Upper lobe of left lung (tissue), 6 donors: Measurements from ENCODE around the gene NXF1. TPM values are rescaled to one million over a fixed set of nuclear protein-coding genes. Genes with fewer than 3 reads are reported as not detected.

Source experiments
- ATAC-seq, 2 donors: fragments of 200-7000 bp; cut with Tn5 transposase; one replicate each; pipeline ENCODE4 v1.9.1; 2022; ENCODE audit warnings: mild to moderate bottlenecking in 2 of 2, moderate library complexity in 2 of 2; ENCODE audit not compliant: low FRiP score in 2 of 2
- DNase-seq, 2 donors: peaks; one replicate each; pipeline ENCODE4 v3.0.0-alpha.2; 2019 to 2020
- H3K27ac ChIP-seq, 4 donors: fragments of 200-600 bp; sonication (generic); one replicate each; pipeline ENCODE4 v1.5.1; 2016 to 2019
- H3K27me3 ChIP-seq, 4 donors: fragments of 200-600 bp; sonication (generic); one replicate each; pipeline ENCODE4 v1.5.1; 2017 to 2019
- H3K36me3 ChIP-seq, 4 donors: fragments of 200-600 bp; sonication (generic); one replicate each; pipeline ENCODE4 v1.5.1; 2016 to 2019
- H3K4me1 ChIP-seq, 4 donors: fragments of 200-600 bp; sonication (generic); one replicate each; pipeline ENCODE4 v1.5.1; 2018 to 2019
- H3K4me3 ChIP-seq, 4 donors: fragments of 200-600 bp; sonication (generic); one replicate each; pipeline ENCODE4 v1.5.1; 2017 to 2019; ENCODE audit warnings: mild to moderate bottlenecking in 2 of 4, moderate library complexity in 1 of 4
- H3K9me3 ChIP-seq, 4 donors: fragments of 200-600 bp; sonication (generic); one replicate each; pipeline ENCODE4 v1.5.1; 2018 to 2019
- CTCF ChIP-seq, 6 experiments: fragments of 450-650 bp in 4 of 6; fragments of 200-600 bp in 2 of 6; sonication (generic) in 2 of 6; IDR thresholded peaks; one replicate each; pipeline ENCODE4 v1.5.1; 2016 to 2019; ENCODE audit warnings: antibody characterized with exemption in 6 of 6
- EP300 ChIP-seq, 4 donors: sonication (generic); formaldehyde crosslinking; IDR thresholded peaks; one replicate each; pipeline ENCODE4 v1.5.1; 2017; ENCODE audit warnings: antibody characterized with exemption in 4 of 4, control low read depth in 2 of 4
- POLR2A ChIP-seq, 4 donors: fragments of 450-650 bp; IDR thresholded peaks; one replicate each; pipeline ENCODE4 v1.5.1; 2016 to 2017; ENCODE audit warnings: antibody characterized with exemption in 4 of 4, mild to moderate bottlenecking in 2 of 4
- POLR2AphosphoS5 ChIP-seq, 2 donors: sonication (generic); formaldehyde crosslinking; IDR thresholded peaks; one replicate each; pipeline ENCODE4 v1.5.1; 2017; ENCODE audit warnings: antibody characterized with exemption in 2 of 2
- WGBS, 2 donors: methylation state at CpG; one replicate each; pipeline ENCODE4 v1.1.5; 2017 to 2018; 5-methylcytosine and 5-hydroxymethylcytosine counted together
- total RNA-seq, 6 donors: library from RNA; depleted of rRNA in 4 of 6; stranded (reverse); fragments of >200 nt in 4 of 6; gene quantifications; one replicate each; pipeline versions ENCODE4 v1.1.0 to v1.2.1, GENCODE V29; 2016 to 2021
- donor health status: DM: no; HTN: no; CAD: no; lungs with moderate emphysema.
- donor health status: DM: no; HTN: yes; CAD: no; lungs with severe emphysema.

The NXF1 gene
- total RNA-seq, 6 donors from 2014 or later: 56.1 to 215 (median 81.2) TPM

DNA sequence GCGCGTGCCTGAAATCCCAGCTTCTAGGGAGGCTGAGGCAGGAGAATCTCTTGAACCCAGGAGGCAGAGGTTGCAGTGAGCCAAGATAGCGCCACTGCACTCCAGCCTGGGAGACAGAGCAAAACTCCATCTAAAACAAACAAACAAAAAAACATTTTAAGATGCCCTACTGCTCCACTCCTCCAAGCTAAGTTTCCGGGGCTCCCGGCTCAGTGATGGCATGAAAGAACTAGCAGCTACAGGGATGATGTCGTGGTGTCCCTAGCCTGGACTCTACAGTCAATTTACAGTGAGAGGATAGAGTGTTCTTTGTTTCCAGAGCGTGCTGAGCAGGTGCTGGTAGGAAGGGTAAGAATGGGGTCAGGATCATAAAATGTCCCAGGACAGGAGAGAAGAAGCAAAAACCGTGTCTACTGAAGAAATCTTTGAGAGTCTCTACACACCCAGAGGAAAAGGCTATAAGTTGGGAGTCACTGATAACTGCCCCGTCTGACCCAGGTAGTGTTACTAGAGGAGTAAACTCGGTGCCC lies 50.1 kb downstream of the NXF1 start:
- TF ChIP-seq EP300 (IDR thresholded peaks at IDR 0.05): no peak
- no peak for TF ChIP-seq CTCF (IDR thresholded peaks at IDR 0.05)
- no peak for TF ChIP-seq POLR2A (IDR thresholded peaks at IDR 0.05)
- no peak for TF ChIP-seq POLR2AphosphoS5 (IDR thresholded peaks at IDR 0.05)
- Histone ChIP-seq H3K4me3 (no peak overlapping the region), H3K36me3 (peaks cover 0 to 12% (median 4%) of the 10 kb centered on the region in 4 donors), H3K4me1 (peaks cover 16 to 30% (median 22%) of the 10 kb centered on the region in 4 donors), H3K27ac (no peak overlapping the region), H3K9me3 (no peaks in the 10 kb centered on the region), H3K27me3 (no peaks in the 10 kb centered on the region)
- no peak for DNase-seq
- ATAC-seq: no peak
- 78 to 84% methylated on average over 10 of the region's 10 CpGs for WGBS, 2 donors

- WGBS, 2 donors: 0 to 1% methylated on average over 41 to 47 of the region's 47 CpGs
- DNase-seq (peak; percentile 91 to 99), ATAC-seq (peak; percentile 99 to 100)
- Histone ChIP-seq H3K4me1 (peaks cover 16 to 30% (median 22%) of the 10 kb centered on the region in 4 donors), H3K4me3 (peak within 1 kb of the TSS; percentile 18 to 68 (median 58)), H3K9me3 (no peaks in the 10 kb centered on the region), H3K27ac (peak within 1 kb of the TSS; percentile 85 to 91 (median 89)), H3K27me3 (no peaks in the 10 kb centered on the region), H3K36me3 (peaks cover 0 to 16% (median 4%) of the 10 kb centered on the region in 4 donors)
- TF ChIP-seq EP300 (IDR thresholded peaks at IDR 0.05) (no peak), POLR2AphosphoS5 (IDR thresholded peaks at IDR 0.05) (peak; percentile 83 to 97), POLR2A (IDR thresholded peaks at IDR 0.05) (peak in 2 of 4 donors; percentile 77 to 91), CTCF (IDR thresholded peaks at IDR 0.05) (peak in 3 of 6 experiments; percentile 4 to 53 (median 16))
These were observed 51.3 kb downstream of the NXF1 start, which contains the start of gene ZBTB3 for GRCh38 chr11:62753736-62754603. Gene ZBTB3, minus strand, starts transcription at chr11:62754160. Its CDS starts 496 bp downstream, at chr11:62753664.

GRCh38 chr11:62752994-62753735 lies 52.1 kb downstream of the NXF1 start:
- H3K4me3 ChIP-seq: peak overlapping the region; percentile 18 to 68 (median 58)
- no peak for DNase-seq

More at GRCh38 chr11:62752994-62753735, 52.1 kb downstream of the NXF1 start:
- Histone ChIP-seq H3K4me1 (peaks cover 16 to 30% (median 22%) of the 10 kb centered on the region in 4 donors), H3K36me3 (peaks cover 0 to 17% (median 4%) of the 10 kb centered on the region in 4 donors), H3K27me3 (no peaks in the 10 kb centered on the region), H3K9me3 (no peaks in the 10 kb centered on the region), H3K27ac (peak overlapping the region; percentile 85 to 91 (median 89))
- WGBS, 2 donors: 74 to 88% methylated on average over 9 to 15 of the region's 15 CpGs
- TF ChIP-seq POLR2AphosphoS5 (IDR thresholded peaks at IDR 0.05): no peak
- TF ChIP-seq EP300 (IDR thresholded peaks at IDR 0.05): no peak
- no peak for TF ChIP-seq CTCF (IDR thresholded peaks at IDR 0.05)
- no peak for TF ChIP-seq POLR2A (IDR thresholded peaks at IDR 0.05)
- ATAC-seq: no peak
